ENCODE data around the gene HCN1. TPM values are rescaled to one million over a fixed set of nuclear protein-coding genes. Genes with fewer than 3 reads are reported as not detected.

The HCN1 gene
- total and polyA plus RNA-seq, 2 of the 8 experiments (the other 6 are each of a cell fraction or from before 2014, with no cell fraction given), result 1.1 to 6.7 TPM

GRCh38 chr5:45642370-45642769 lies 53.8 kb downstream of the HCN1 start (continued):
- no peak for TF ChIP-seq CHD7 (IDR thresholded peaks at IDR 0.05; ENCODE audit: insufficient replicate concordance, low read length)

All from H1 (cell line).